Measurements from ENCODE around the gene RD3L. TPM values are rescaled to one million over a fixed set of nuclear protein-coding genes. Genes with fewer than 3 reads are reported as not detected.

Gene RD3L
- total and polyA plus RNA-seq, 2 experiments from 2014 or later, result not detected

DNA sequence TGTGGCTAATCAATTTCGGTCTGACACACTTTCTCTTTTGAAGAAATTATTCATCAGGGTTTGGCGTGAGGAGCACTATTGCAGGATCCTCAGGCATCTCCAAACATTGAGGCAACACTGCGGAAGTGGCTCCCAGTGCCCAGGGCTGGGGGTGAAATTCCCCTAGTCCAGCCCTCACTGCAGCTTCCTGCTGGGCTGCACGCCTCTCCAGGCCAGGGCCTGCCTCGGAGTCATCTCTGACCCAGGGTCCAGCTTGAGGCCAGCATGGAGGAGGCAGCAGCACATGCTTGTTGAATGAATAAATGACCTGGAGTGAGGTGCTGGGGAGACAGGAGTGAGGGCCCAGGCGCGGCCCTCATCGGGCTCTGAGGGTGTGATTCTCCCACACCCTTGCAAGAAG is 50.1 kb downstream of the RD3L start (continued):
- TF ChIP-seq CREB1 (CRISPR knock-in tag; IDR thresholded peaks at IDR 0.05; ENCODE audit: low read depth) (no peak), JUNB (IDR thresholded peaks at IDR 0.05; ENCODE audit: unreplicated experiment) (no peak), EZH2phosphoT487 (IDR thresholded peaks at IDR 0.05; ENCODE audit: unreplicated experiment) (no peak), NANOG (IDR thresholded peaks at IDR 0.05; ENCODE audit: borderline replicate concordance) (no peak)
- TF ChIP-seq, protein P1, sequence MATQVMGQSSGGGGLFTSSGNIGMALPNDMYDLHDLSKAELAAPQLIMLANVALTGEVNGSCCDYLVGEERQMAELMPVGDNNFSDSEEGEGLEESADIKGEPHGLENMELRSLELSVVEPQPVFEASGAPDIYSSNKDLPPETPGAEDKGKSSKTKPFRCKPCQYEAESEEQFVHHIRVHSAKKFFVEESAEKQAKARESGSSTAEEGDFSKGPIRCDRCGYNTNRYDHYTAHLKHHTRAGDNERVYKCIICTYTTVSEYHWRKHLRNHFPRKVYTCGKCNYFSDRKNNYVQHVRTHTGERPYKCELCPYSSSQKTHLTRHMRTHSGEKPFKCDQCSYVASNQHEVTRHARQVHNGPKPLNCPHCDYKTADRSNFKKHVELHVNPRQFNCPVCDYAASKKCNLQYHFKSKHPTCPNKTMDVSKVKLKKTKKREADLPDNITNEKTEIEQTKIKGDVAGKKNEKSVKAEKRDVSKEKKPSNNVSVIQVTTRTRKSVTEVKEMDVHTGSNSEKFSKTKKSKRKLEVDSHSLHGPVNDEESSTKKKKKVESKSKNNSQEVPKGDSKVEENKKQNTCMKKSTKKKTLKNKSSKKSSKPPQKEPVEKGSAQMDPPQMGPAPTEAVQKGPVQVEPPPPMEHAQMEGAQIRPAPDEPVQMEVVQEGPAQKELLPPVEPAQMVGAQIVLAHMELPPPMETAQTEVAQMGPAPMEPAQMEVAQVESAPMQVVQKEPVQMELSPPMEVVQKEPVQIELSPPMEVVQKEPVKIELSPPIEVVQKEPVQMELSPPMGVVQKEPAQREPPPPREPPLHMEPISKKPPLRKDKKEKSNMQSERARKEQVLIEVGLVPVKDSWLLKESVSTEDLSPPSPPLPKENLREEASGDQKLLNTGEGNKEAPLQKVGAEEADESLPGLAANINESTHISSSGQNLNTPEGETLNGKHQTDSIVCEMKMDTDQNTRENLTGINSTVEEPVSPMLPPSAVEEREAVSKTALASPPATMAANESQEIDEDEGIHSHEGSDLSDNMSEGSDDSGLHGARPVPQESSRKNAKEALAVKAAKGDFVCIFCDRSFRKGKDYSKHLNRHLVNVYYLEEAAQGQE (IDR thresholded peaks at IDR 0.05; ENCODE audit: unreplicated experiment), result no peak

DNA sequence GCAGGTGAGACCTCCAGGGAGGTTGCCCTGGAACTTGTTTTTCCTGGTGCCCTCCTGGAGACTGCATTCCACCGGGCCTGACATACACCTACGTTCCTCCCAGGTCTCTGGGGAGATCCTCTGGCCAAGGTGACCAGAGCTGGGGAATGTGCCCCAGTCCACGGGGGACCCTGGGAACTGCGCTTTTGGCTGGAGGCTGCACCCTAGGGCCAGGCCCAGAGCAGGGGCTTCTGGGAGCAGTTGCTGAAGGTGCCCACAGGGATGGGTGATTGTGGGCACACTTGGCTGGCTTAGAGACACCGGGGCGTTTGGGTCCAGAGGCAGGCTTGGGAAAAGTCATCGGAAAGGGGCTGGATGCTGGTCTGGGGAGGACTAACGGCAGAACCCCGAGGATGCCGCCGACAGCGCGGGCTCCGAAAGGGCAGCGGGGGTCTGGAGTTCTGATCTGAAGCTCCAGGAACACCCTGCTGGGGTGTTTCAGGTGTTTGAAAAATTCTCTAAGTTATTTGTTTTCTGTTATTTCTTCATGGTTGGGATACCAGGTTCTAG is 50.6 kb downstream of the RD3L start:
- peaks cover 12% of the 10 kb centered on the region for H3K27me3 Mint-ChIP-seq (ENCODE audit: insufficient read depth, low read depth, poor library complexity)
- ATAC-seq (no peak), DNase-seq (ENCODE audit: low spot score) (no peak)
- no peaks in the 10 kb centered on the region for H3K9me2 ChIP-seq (ENCODE audit: insufficient read depth)
- no peak overlapping the region for H3K4me3 ChIP-seq
- H3K36me3 ChIP-seq (ENCODE audit: insufficient read depth), result no peaks in the 10 kb centered on the region
- no peak overlapping the region for H3K4me3 Mint-ChIP-seq
- no peaks in the 10 kb centered on the region for H3K79me2 ChIP-seq (replicated peaks; ENCODE audit: insufficient read depth)
- H4K20me1 ChIP-seq (replicated peaks; ENCODE audit: insufficient read depth), result no peaks in the 10 kb centered on the region
- no peak overlapping the region for H3K27ac Mint-ChIP-seq
- H3K27me3 ChIP-seq (ENCODE audit: insufficient read depth), result no peaks in the 10 kb centered on the region
- peaks cover 5% of the 10 kb centered on the region; the same call in 2 of the 3 replicates for H3K36me3 Mint-ChIP-seq (ENCODE audit: low read depth)
- H3K4me1 Mint-ChIP-seq, result peaks cover under 1% of the 10 kb centered on the region; the same call in 2 of the 3 replicates
- no peak overlapping the region for H3K4me2 ChIP-seq
- no peaks in the 10 kb centered on the region for H3K4me1 ChIP-seq (ENCODE audit: insufficient read depth)
- no peaks in the 10 kb centered on the region for H3F3A ChIP-seq (replicated peaks; ENCODE audit: low read depth)
- peaks cover 6% of the 10 kb centered on the region for H3K9me3 Mint-ChIP-seq
- H3K27ac ChIP-seq (ENCODE audit: low read depth), result no peak overlapping the region
- no peak overlapping the region for H2AFZ ChIP-seq
- TF ChIP-seq, protein P2, sequence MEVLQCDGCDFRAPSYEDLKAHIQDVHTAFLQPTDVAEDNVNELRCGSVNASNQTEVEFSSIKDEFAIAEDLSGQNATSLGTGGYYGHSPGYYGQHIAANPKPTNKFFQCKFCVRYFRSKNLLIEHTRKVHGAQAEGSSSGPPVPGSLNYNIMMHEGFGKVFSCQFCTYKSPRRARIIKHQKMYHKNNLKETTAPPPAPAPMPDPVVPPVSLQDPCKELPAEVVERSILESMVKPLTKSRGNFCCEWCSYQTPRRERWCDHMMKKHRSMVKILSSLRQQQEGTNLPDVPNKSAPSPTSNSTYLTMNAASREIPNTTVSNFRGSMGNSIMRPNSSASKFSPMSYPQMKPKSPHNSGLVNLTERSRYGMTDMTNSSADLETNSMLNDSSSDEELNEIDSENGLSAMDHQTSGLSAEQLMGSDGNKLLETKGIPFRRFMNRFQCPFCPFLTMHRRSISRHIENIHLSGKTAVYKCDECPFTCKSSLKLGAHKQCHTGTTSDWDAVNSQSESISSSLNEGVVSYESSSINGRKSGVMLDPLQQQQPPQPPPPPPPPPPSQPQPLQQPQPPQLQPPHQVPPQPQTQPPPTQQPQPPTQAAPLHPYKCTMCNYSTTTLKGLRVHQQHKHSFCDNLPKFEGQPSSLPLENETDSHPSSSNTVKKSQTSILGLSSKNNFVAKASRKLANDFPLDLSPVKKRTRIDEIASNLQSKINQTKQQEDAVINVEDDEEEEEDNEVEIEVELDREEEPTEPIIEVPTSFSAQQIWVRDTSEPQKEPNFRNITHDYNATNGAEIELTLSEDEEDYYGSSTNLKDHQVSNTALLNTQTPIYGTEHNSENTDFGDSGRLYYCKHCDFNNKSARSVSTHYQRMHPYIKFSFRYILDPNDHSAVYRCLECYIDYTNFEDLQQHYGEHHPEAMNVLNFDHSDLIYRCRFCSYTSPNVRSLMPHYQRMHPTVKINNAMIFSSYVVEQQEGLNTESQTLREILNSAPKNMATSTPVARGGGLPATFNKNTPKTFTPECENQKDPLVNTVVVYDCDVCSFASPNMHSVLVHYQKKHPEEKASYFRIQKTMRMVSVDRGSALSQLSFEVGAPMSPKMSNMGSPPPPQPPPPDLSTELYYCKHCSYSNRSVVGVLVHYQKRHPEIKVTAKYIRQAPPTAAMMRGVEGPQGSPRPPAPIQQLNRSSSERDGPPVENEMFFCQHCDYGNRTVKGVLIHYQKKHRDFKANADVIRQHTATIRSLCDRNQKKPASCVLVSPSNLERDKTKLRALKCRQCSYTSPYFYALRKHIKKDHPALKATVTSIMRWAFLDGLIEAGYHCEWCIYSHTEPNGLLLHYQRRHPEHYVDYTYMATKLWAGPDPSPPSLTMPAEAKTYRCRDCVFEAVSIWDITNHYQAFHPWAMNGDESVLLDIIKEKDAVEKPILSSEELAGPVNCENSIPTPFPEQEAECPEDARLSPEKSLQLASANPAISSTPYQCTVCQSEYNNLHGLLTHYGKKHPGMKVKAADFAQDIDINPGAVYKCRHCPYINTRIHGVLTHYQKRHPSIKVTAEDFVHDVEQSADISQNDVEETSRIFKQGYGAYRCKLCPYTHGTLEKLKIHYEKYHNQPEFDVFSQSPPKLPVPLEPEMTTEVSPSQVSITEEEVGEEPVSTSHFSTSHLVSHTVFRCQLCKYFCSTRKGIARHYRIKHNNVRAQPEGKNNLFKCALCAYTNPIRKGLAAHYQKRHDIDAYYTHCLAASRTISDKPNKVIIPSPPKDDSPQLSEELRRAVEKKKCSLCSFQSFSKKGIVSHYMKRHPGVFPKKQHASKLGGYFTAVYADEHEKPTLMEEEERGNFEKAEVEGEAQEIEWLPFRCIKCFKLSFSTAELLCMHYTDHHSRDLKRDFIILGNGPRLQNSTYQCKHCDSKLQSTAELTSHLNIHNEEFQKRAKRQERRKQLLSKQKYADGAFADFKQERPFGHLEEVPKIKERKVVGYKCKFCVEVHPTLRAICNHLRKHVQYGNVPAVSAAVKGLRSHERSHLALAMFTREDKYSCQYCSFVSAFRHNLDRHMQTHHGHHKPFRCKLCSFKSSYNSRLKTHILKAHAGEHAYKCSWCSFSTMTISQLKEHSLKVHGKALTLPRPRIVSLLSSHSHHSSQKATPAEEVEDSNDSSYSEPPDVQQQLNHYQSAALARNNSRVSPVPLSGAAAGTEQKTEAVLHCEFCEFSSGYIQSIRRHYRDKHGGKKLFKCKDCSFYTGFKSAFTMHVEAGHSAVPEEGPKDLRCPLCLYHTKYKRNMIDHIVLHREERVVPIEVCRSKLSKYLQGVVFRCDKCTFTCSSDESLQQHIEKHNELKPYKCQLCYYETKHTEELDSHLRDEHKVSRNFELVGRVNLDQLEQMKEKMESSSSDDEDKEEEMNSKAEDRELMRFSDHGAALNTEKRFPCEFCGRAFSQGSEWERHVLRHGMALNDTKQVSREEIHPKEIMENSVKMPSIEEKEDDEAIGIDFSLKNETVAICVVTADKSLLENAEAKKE (CRISPR knock-in tag; IDR thresholded peaks at IDR 0.05), result no peak
- TF ChIP-seq EZH2 (IDR thresholded peaks at IDR 0.05; ENCODE audit: low read depth, unreplicated experiment), result no peak
- no peak for TF ChIP-seq NANOG (IDR thresholded peaks at IDR 0.05; ENCODE audit: borderline replicate concordance)
- TF ChIP-seq POLR2AphosphoS5 (IDR thresholded peaks at IDR 0.05; ENCODE audit: low read depth), result no peak
- TF ChIP-seq, protein P3, sequence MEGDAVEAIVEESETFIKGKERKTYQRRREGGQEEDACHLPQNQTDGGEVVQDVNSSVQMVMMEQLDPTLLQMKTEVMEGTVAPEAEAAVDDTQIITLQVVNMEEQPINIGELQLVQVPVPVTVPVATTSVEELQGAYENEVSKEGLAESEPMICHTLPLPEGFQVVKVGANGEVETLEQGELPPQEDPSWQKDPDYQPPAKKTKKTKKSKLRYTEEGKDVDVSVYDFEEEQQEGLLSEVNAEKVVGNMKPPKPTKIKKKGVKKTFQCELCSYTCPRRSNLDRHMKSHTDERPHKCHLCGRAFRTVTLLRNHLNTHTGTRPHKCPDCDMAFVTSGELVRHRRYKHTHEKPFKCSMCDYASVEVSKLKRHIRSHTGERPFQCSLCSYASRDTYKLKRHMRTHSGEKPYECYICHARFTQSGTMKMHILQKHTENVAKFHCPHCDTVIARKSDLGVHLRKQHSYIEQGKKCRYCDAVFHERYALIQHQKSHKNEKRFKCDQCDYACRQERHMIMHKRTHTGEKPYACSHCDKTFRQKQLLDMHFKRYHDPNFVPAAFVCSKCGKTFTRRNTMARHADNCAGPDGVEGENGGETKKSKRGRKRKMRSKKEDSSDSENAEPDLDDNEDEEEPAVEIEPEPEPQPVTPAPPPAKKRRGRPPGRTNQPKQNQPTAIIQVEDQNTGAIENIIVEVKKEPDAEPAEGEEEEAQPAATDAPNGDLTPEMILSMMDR (conservative IDR thresholded peaks at IDR 0.05; ENCODE audit: low read depth in 2 of 2), result no peak
- TF ChIP-seq ZNF114 (CRISPR knock-in tag; IDR thresholded peaks at IDR 0.05), result no peak

All from GM23338 (cell line).